Smooth muscle cell of the brain vasculature (primary cell): ENCODE measurements around the gene INPP5D.

Experiments
- DNase-seq: peaks from one replicate; pipeline ENCODE4 v3.0.0-alpha.2; 2012; ENCODE audit warnings: low read depth, low spot score

Gene INPP5D

GRCh38 chr2:233208382-233209116 lies 148.4 kb downstream of the INPP5D start:
- DNase-seq: no peak

GRCh38 chr2:233209117-233209532 lies 149.0 kb downstream of the INPP5D start:
- no peak for DNase-seq

- peak; percentile 47 for DNase-seq
These were observed 149.5 kb downstream of the INPP5D start for GRCh38 chr2:233209533-233210171.

- no peak for DNase-seq
These were observed 150.1 kb downstream of the INPP5D start for GRCh38 chr2:233210281-233210680.

- peak; percentile 77 for DNase-seq
These were observed 150.9 kb downstream of the INPP5D start for GRCh38 chr2:233210843-233211547.

GRCh38 chr2:233211548-233211895 lies 151.4 kb downstream of the INPP5D start:
- no peak for DNase-seq

- no peak for DNase-seq
These were observed 152.9 kb downstream of the INPP5D start for GRCh38 chr2:233213011-233213410.

- no peak for DNase-seq
These were observed 153.8 kb downstream of the INPP5D start for GRCh38 chr2:233213975-233214374.

GRCh38 chr2:233217892-233218377 lies 157.8 kb downstream of the INPP5D start:
- DNase-seq: no peak

GRCh38 chr2:233218836-233219235 lies 158.7 kb downstream of the INPP5D start:
- no peak for DNase-seq

- DNase-seq: no peak
These were observed 159.7 kb downstream of the INPP5D start for GRCh38 chr2:233219848-233220247.

- DNase-seq: no peak
These were observed 161.4 kb downstream of the INPP5D start for GRCh38 chr2:233221378-233222063.

GRCh38 chr2:233223059-233223894 lies 163.1 kb downstream of the INPP5D start:
- no peak for DNase-seq

- DNase-seq: no peak
These were observed 165.3 kb downstream of the INPP5D start for GRCh38 chr2:233225230-233226068.

GRCh38 chr2:233226511-233227031 lies 166.4 kb downstream of the INPP5D start:
- DNase-seq: no peak

- DNase-seq: no peak
These were observed 167.3 kb downstream of the INPP5D start for GRCh38 chr2:233227346-233227978.

GRCh38 chr2:233228376-233228775 lies 168.2 kb downstream of the INPP5D start:
- no peak for DNase-seq

GRCh38 chr2:233233618-233234230 lies 173.6 kb downstream of the INPP5D start:
- DNase-seq: no peak

GRCh38 chr2:233234264-233234663 lies 174.1 kb downstream of the INPP5D start:
- no peak for DNase-seq
